SK-N-MC (cell line): Measurements from ENCODE around the gene SLC27A4.

Experiments used
- DNase-seq: peaks from one replicate; pipeline ENCODE4 v3.0.0-alpha.2; 2011; ENCODE audit warnings: low read depth, low spot score
- H3K27ac ChIP-seq: fragments of 200-600 bp; sonication (generic); 2 replicates; pipeline ENCODE4 v1.5.1; 2016; ENCODE audit warnings: mixed run types
- H3K36me3 ChIP-seq: fragments of 200-600 bp; sonication (generic); 2 replicates; pipeline ENCODE4 v1.6.1; 2017; ENCODE audit warnings: antibody characterized with exemption, low read length, mixed read lengths; ENCODE audit not compliant: insufficient read depth
- H3K4me3 ChIP-seq: fragments of 200-600 bp; sonication (generic); 2 replicates; pipeline ENCODE4 v1.5.1; 2016
- H3K9ac ChIP-seq: fragments of 200-600 bp; sonication (generic); 2 replicates; pipeline ENCODE4 v1.8.0; 2017; ENCODE audit warnings: mixed run types, mixed read lengths; ENCODE audit not compliant: insufficient read length
- H3K9me3 ChIP-seq: fragments of 200-600 bp; sonication (generic); 2 replicates; pipeline ENCODE4 v1.6.1; 2017; ENCODE audit warnings: low read depth, mild to moderate bottlenecking, antibody characterized with exemption, low read length, moderate library complexity, mixed read lengths
- EZH2 ChIP-seq: fragments of 200-600 bp; sonication (generic); IDR thresholded peaks from one replicate; pipeline ENCODE4 v1.6.1; 2017; ENCODE audit warnings: antibody characterized with exemption
- FOXP2 ChIP-seq: optimal IDR thresholded peaks from 2 replicates; pipeline ENCODE3; 2011; ENCODE audit warnings: mild to moderate bottlenecking, moderate library complexity; ENCODE audit not compliant: insufficient read depth; ENCODE audit errors: extremely low read length, control extremely low read depth
- POLR2AphosphoS5 ChIP-seq: IDR thresholded peaks from 2 replicates; pipeline ENCODE4 v1.6.1; 2012; ENCODE audit warnings: mild to moderate bottlenecking, low read depth, low read length, borderline replicate concordance

The SLC27A4 gene

GRCh38 chr9:128408963-128409431, 68.7 kb downstream of the SLC27A4 start:
- Histone ChIP-seq H3K27ac (no peak overlapping the region), H3K36me3 (no peaks in the 10 kb centered on the region), H3K4me3 (no peak overlapping the region), H3K9ac (no peak overlapping the region), H3K9me3 (no peaks in the 10 kb centered on the region)
- TF ChIP-seq EZH2 (no peak), POLR2AphosphoS5 (no peak), FOXP2 (no peak)
- DNase-seq = no peak

GRCh38 chr9:128409450-128409849, 69.1 kb downstream of the SLC27A4 start:
- no peak for DNase-seq
- no peak overlapping the region for H3K9ac ChIP-seq
- no peaks in the 10 kb centered on the region for H3K9me3 ChIP-seq
- no peaks in the 10 kb centered on the region for H3K36me3 ChIP-seq
- no peak overlapping the region for H3K4me3 ChIP-seq
- H3K27ac ChIP-seq = no peak overlapping the region
- TF ChIP-seq POLR2AphosphoS5 (no peak), EZH2 (no peak), FOXP2 (no peak)

- TF ChIP-seq EZH2 (no peak), POLR2AphosphoS5 (no peak), FOXP2 (no peak)
- H3K9ac ChIP-seq = no peak overlapping the region
- H3K4me3 ChIP-seq = no peak overlapping the region
- DNase-seq = no peak
- H3K27ac ChIP-seq = no peak overlapping the region
- H3K36me3 ChIP-seq = no peaks in the 10 kb centered on the region
- H3K9me3 ChIP-seq = no peaks in the 10 kb centered on the region
These were observed 69.7 kb downstream of the SLC27A4 start for GRCh38 chr9:128409978-128410377.
